GM19328 (cell line): ENCODE data around the gene PCK2.
"Not testable (repeated sequence)": the region's sequence is repeated elsewhere in the genome, so short reads cannot be mapped to it uniquely, and the experiment has no call there.

Experiments
- ATAC-seq: cut with Tn5 transposase; IDR thresholded peaks from one replicate; pipeline ENCODE4 v1.9.1; 2021; ENCODE audit warnings: mild to moderate bottlenecking, moderate library complexity; ENCODE audit not compliant: unreplicated experiment

Gene PCK2

GRCh38 chr14:24093901-24094840 lies at the start of gene PCK2:
Gene PCK2 (plus strand): TSS chr14:24094311. CDS start chr14:24094406, 95 bp downstream.
- no peak for ATAC-seq

- not testable (repeated sequence) for ATAC-seq
These were observed 45.1 kb upstream of the PCK2 start for GRCh38 chr14:24049002-24049401.

- ATAC-seq: not testable (repeated sequence)
These were observed 43.4 kb upstream of the PCK2 start for GRCh38 chr14:24050753-24051152.

- ATAC-seq: peak; percentile 10
These were observed 42.8 kb upstream of the PCK2 start for GRCh38 chr14:24051176-24051788.

GRCh38 chr14:24051789-24052655 lies 42.1 kb upstream of the PCK2 start, which contains the start of gene CARMIL3:
Gene CARMIL3 (plus strand): TSS chr14:24052009. CDS start chr14:24052154, 145 bp downstream.
- peak; percentile 74 for ATAC-seq

- ATAC-seq: no peak
These were observed 41.2 kb upstream of the PCK2 start for GRCh38 chr14:24052656-24053547.

- ATAC-seq: no peak
These were observed 40.4 kb upstream of the PCK2 start for GRCh38 chr14:24053548-24054323.

- no peak for ATAC-seq
These were observed 39.8 kb upstream of the PCK2 start for GRCh38 chr14:24054324-24054641.

- no peak for ATAC-seq
These were observed 39.5 kb upstream of the PCK2 start for GRCh38 chr14:24054646-24055045.

- ATAC-seq: no peak
These were observed 37.9 kb upstream of the PCK2 start for GRCh38 chr14:24055971-24056799.

- no peak for ATAC-seq
These were observed 37.3 kb upstream of the PCK2 start for GRCh38 chr14:24056800-24057184.

- no peak for ATAC-seq
These were observed 36.8 kb upstream of the PCK2 start for GRCh38 chr14:24057271-24057670.

GRCh38 chr14:24057867-24058259 lies 36.2 kb upstream of the PCK2 start:
- ATAC-seq: no peak

- no peak for ATAC-seq
These were observed 35.7 kb upstream of the PCK2 start for GRCh38 chr14:24058260-24058950.

GRCh38 chr14:24058951-24059475 lies 35.1 kb upstream of the PCK2 start:
- ATAC-seq: no peak

GRCh38 chr14:24059841-24060388 lies 34.2 kb upstream of the PCK2 start:
- ATAC-seq: no peak

- ATAC-seq: no peak
These were observed 33.7 kb upstream of the PCK2 start for GRCh38 chr14:24060443-24060842.
